Measurements from ENCODE around the gene SYNGR3.
"Not testable (repeated sequence)": the region's sequence is repeated elsewhere in the genome, so short reads cannot be mapped to it uniquely, and the experiment has no call there.

Gene SYNGR3

DNA sequence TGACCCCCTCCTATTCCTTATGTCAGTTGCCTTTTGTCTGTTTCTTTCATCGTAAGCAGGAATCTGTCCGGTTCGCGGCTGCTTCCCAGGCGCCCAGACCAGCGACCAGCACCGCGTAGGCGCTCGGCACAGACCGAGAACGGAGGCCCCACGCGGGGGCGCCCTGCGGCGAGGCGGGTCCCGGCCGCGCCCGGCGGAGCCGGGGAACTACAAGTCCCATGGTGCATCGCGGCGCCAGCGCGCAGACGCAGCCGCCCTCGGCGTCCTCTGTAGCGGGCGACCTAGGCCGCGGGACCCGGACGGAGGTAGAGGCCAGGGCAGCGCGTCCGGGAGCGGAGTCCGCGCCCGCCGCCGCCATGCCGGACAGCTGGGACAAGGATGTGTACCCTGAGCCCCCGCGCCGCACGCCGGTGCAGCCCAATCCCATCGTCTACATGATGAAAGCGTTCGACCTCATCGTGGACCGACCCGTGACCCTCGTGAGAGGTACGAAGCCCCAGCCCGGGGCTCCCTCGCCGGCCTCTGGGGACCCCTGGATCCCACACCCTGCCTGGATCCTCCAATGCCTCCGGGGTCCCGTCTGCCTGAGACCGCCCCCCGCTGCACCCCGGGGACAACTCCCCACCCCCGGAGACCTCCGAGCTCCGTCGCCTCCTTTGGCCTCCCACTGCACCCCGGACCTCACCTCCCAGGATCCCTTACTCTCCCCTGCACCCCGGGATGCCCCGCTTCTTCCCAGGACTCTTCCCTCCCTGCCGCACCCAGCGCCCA lies 30.3 kb upstream of the SYNGR3 start, which contains the start of gene NDUFB10:
NDUFB10 (plus strand) TSS at position 270 of the 771 bp plus-strand sequence; CDS start at position 357, 87 bp downstream.
- DNase-seq (ENCODE audit: low spot score): peak; percentile 83

DNA sequence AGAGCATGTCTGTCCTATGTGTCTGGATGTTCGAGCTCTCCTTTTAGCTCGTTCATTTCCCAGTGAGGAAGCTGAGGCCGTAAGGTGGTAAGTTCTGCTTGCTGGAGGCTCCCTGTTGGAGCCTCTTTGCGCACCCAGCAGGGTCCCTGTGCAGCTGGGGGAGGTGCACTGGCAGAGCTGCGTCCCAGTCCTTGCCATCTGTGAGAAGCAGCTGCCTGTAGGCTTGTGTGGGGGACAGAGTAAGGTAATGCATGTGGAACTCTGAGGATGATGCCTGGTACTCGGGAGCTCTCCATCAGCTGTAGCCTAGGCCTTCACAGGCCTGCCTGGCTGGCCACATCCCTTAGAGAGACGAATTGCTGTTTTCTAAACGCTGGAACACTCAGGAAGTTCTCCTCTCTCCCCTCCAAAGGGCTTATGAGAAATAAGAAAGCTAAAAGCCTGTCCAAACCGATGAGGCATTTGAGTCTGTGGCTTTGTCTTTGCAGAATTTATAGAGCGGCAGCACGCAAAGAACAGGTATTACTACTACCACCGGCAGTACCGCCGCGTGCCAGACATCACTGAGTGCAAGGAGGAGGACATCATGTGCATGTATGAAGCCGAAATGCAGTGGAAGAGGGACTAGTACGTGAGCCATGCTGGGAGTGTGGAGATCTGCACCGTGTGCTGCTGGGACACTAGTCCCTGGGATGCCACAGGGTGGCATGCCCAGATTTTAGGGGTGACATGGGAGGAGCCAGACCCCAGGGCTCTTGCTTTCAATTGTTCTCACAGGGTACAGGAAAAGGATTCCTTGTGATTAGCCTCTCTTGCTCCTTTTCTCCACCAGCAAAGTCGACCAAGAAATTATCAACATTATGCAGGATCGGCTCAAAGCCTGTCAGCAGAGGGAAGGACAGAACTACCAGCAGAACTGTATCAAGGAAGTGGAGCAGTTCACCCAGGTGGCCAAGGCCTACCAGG lies 28.8 kb upstream of the SYNGR3 start:
- peak; percentile 82 for DNase-seq (ENCODE audit: low spot score)

DNA sequence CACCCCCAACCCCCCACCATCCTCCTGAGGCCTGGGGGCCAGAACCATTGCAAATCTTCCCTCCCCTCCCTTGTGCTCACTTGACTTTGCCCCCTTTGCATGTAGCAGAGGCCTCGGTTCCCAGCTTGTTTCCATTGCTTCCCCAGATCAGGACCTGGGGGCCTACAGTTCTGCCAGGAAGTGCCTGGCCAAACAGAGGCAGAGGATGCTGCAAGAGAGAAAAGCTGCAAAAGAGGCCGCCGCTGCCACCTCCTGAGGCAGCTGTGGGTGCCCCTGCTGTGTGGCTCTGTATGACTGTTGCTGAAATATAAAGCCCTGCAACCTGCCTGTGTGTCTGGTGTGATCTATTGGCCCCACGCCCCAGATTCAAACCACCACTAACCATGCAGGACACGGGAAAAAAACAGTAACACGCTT lies 28.1 kb upstream of the SYNGR3 start:
- DNase-seq (ENCODE audit: low spot score): peak; percentile 57

DNA sequence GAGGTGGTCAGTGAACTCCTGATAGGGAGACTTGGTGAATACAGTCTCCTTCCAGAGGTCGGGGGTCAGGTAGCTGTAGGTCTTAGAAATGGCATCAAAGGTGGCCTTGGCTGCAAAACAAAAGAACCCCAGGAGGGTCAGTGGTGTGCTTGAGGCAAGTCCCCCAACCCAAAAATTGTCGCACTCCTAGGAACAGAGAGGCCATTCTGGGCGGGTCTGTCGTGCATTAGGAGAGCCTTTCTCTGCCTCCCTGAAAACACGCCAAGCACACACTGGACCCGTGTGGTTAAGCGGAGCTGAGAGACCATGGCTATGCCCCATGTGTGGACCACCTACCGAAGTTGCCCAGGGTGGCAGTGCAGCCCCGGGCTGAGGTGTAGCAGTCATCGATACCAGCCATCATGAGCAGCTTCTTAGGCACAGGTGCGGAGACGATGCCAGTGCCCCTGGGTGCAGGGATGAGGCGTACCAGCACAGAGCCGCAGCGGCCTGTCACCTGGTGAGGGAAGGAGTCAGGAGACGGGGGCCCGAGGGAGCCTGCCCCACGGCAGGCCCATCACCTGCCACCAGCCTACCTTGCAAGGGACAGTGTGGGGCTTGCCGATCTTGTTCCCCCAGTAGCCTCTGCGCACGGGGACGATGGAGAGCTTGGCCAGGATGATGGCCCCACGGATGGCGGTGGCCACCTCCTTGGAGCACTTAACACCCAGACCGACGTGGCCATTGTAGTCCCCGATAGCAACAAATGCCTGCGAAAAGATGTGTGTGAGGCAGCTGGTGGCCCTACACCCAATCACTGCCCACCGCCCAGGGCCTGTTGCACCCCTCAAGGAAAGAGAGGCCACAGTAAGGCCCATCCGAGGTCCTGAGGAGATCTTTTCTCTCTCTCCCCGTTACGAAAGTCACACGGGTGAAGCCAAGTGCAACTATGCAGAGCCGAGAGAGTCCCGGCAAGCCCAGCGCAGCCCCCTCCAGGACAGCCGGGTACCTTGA lies 27.3 kb upstream of the SYNGR3 start:
- DNase-seq (ENCODE audit: low spot score): not testable (repeated sequence)

DNA sequence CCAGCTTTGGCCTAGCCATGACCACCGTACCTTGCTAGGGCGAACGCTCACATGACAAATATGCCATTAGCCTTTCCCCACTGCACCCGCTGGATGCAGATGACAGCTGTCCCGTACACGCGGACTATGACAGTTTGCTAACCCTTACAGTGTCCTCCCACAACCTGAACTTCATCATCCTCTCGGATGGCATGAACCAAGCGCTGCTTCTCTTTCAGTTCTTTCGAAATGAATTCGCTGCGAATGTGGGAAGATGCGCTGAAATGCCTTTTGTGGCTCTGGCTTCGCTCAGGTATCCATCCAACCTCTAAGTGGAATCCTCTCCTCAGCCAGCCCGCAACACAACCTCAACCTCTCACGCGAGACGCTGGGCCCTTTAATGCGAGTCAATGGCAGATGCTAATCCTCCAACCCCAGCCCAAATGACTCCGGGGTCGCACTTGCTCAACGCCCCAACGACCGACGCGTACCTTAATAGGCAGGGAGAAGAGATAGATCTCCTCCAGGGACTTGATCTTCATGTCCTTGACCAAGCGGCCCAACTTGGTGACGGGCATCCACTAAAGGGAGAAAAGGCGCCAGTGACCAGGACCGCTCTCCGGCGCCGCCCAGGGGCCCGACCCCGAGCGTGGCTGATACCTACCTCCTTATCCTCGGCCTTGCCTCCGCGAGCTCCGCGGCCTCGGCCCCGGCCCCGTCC lies 25.8 kb upstream of the SYNGR3 start:
- DNase-seq (ENCODE audit: low spot score): peak; percentile 52

DNA sequence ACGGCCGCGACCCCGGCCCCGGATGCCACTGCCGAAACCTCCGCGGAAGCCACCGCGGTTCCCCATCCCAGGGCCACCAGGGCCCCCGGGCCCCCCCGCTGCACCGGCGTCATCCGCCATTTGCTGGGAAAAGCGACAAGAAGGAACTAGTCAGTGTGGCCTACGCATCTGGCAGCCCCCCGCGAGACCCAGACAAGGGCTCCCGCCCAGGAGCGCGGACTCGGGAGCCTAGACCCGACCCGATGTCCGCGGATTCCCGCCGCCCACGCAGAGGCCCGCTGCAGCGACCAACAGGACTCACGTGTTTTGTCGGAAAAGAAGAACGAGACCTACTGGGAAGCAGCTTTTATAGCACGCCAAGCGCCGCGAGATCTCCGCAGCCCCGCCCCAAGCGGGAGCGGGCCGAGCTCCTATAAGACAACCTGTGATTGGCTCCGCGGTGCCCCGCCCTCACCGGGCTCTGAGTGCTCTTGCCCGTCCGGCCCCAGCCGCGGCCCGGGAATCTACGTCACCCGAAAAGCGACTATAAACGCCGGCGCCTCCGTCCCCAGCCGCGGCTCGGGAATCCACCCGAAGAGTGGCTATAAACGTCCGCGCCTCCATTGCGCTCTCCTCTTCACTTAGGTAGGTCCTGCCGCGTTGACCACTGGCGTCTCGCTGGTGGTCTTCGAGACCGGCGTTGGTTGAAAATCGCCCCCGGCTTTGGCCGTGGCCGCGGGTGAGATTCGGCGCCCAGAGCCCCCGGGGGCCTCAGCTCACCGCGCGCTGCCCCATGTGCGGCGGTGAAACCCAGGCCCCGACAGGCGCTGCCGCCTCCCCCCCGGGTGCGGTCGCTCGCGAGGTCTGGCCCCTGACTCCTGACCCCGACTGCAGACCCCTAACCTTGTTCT lies 25.0 kb upstream of the SYNGR3 start, which contains the start of gene RPS2:
RPS2 (minus strand) TSS at position 321 of the 890 bp plus-strand sequence; CDS start at position 120, 201 bp downstream.
- peak; percentile 99 for DNase-seq (ENCODE audit: low spot score)

DNA sequence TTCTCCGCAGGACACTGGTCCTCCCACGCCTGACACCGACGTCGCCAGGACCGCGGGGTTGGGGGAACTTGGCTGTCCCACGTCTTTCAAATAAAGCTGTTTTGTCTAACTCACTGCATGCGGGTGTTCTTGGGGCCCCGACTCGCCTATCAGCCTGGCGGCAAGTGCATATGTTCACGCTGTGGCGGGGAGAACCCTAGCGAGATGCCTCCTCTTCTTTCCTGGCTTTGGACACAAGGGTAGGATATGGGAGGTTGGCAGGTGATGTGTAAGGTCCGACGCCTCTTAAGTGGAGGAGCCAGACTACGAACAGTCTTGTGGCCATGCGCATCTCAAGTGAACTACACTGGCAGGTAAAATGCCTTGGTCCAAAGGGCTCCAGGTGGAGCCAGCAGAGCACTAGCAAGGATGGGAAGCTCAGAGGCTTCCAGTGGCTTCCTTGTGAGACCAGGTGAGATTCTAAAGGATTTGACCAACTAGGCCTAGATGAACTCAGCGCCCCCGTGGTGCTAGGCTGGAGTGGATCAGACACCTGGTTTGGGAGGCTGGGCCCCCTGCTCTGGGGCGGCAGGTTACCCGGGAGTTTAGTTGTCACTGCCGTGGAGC lies 24.3 kb upstream of the SYNGR3 start:
- DNase-seq (ENCODE audit: low spot score): no peak

DNA sequence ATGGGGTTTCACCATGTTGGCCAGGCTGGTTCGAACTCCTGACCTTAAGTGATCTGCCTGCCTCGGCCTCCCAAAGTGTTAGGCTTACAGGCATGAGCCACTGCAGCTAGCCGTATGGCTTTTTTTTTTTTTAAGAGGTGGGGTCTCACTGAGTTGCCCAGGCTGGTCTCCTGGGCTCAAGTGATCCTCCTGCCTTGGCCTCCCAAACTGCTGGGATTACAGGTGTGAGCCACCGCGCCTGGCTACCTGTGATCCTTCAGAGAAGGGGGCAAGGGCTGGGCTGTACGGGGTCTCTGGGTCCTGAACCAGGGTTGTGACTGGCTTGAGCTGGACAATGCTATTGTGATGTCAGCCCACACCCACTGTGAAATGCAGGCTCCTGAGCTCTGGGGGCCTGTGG lies 23.3 kb upstream of the SYNGR3 start, which contains the start of gene RNF151:
RNF151 (plus strand) TSS at position 397 of the 400 bp plus-strand sequence. CDS start 26 bp downstream, outside the sequence.
- DNase-seq (ENCODE audit: low spot score): no peak

DNA sequence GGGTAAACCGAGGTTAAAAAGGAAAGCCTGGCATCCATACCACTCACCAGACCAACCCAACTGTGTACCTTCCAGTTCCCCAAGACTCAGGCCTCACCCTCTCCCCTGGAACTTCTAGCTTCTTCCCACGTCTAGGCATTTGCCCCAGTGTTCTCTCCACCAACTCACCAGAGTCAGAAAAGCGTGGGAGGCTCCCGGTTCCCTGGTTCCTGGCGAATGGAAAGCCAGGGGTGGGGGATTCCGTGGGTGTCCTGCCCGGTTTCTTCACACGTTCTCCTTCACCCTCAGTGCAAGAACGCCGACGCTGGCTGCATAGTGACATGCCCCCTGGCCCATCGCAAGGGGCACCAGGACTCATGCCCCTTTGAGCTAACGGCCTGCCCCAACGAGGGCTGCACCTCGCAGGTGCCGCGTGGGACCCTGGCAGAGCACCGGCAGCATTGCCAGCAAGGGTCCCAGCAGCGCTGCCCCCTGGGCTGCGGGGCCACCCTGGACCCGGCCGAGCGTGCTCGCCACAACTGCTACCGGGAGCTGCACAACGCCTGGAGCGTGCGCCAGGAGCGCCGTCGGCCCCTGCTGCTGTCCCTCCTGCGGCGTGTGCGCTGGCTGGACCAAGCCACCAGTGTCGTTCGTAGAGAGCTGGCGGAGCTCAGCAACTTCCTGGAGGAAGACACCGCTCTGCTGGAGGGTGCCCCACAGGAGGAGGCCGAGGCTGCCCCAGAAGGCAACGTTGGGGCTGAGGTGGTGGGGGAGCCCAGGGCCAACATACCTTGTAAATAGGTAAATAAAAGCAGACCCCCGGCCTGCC lies 21.4 kb upstream of the SYNGR3 start:
- no peak for DNase-seq (ENCODE audit: low spot score)

DNA sequence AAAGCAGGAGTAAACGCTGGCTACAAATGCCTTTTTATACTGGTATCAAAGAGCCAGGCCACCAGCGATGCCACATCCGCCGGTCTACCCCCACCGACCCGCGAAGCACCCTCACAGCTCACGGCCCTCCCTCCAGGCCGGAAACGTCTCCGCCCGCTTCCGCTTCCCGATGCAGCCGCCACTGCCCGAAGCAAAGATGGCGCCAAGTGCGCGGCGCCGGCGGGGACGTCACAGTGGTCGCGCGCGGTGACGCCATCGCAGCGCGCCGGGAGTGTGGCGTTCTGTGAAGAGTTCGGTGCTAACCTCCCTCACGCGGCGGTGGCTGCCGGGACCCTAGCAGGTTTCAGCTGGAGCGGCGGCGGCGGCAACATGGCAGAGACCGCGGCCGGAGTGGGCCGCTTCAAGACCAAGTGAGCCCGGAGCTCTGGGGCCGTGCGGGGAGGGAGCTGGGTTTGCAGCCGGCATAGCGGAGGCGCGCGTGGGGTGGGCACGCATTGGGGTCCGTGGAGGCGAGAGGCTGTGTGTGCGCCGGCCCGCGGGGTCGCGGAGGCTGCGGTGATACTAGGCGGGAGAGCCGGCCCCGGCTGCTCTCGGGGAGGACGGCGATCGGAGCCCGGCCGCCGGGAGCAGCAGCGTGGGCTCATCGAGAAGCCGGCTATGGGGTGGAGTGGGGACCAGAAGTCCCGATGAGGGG lies 17.8 kb upstream of the SYNGR3 start, which contains the start of gene TBL3:
TBL3 (plus strand) TSS at position 258 of the 694 bp plus-strand sequence; CDS start at position 370, 112 bp downstream.
- peak; percentile 89 for DNase-seq (ENCODE audit: low spot score)

DNA sequence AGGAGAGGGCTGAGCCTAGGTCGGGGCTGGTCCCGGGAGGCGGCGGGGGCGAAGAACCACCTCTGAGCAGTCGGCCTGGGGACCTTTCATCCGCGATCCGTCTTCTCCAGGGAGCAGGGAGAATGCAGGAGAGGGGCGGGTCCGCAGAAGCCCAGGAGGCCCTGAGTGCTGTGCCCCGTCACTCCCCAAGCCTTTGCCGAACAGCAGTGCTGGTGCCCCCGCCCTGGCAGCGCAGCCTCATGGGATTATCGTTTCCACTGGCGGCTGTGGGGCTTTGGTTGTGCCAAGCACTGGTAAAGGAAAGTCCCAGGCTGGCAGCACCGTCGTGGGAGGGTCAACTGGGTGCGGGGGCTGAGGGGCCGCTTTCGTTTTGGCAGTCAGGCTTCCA lies 17.3 kb upstream of the SYNGR3 start:
- DNase-seq (ENCODE audit: low spot score): no peak

DNA sequence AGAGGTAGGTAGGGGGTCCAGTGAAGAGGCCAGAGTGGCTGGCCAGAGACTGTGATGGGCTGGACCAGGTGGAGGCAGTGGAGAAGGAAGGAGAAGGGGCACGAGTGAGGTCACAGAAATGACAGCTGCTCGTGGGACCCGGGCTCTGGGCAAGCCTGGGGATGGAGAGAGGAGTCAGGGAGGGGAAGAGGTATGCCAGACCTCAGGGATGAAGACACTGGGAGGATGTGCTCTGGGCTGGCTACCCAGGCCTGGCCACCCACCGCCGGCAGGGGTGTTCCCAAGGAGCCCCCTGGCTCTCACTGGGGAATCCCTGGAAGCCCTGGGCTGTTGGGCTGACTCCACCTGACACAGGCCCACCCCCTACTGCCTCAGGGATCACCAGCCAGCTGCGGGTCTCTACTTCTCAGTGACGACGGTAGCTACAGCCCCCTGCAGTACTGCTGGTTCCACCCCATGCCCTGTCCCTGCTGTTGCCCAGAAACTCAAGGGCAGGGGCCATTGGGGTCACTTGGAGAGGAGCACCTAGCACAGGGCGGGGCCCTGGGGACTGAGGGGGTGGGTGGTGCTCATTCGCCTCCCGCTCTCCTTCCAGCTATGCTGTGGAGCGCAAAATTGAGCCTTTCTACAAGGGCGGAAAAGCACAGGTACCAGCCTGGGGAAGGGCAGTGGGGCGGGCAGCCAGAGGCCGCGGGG lies 16.2 kb upstream of the SYNGR3 start:
- no peak for DNase-seq (ENCODE audit: low spot score)

DNA sequence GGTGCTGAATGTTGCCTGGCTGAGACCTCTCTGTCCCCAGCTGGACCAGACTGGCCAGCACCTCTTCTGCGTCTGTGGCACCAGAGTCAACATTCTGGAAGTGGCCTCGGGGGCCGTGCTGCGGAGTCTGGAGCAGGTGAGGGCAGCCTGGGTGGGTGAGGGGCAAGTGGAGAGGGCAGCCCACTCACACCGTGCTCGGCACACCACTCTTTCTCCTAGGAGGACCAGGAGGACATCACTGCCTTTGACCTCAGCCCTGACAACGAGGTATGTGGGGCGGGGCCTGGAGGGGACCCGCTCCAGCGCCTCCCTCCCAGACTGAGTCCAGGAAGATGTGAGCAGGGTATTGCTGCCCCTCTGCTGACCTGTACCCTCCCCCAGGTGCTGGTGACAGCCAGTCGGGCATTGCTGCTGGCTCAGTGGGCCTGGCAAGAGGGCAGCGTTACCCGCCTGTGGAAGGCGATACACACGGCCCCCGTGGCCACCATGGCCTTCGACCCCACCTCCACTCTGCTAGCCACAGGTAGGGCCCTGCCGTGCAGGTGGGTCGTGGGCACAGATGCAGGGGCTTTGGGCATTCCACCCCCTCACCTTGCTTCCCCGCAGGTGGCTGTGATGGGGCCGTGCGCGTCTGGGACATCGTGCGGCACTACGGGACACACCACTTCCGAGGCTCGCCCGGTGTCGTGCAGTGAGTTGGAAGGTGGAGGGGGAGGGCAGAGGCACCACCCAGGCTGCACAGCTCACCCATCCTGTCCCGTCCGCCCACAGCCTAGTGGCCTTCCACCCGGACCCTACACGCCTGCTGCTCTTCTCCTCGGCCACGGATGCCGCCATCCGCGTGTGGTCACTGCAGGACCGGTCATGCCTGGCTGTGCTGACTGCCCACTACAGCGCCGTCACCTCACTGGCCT lies 15.4 kb upstream of the SYNGR3 start:
- no peak for DNase-seq (ENCODE audit: low spot score)

DNA sequence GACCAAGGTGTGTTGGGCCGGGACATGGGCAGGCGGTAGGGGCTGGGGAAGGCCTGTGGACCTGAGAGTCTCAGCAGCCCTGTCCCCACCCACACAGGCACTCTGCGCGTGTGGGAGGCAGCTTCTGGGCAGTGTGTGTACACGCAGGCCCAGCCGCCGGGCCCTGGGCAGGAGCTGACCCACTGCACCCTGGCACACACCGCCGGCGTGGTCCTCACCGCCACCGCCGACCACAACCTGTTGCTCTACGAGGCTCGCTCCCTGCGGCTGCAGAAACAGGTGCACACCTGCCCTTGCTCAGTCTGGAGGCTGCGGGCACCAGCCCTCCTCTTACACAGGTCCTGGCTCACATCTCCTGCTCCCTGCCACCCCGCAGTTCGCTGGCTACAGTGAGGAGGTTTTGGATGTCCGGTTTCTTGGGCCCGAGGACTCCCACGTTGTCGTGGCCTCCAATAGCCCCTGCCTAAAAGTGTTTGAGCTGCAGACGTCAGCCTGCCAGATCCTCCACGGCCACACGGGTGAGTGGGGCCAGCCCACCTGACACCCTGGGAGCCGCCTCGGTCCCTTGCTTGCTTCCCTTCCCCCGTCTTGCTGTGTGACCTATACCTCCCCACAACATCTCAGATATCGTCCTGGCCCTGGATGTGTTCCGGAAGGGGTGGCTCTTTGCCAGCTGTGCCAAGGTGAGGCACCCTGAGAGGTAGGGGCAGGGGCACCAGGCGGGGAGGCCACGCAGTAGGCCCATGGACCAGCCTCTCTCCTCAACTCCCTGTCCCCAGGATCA lies 14.1 kb upstream of the SYNGR3 start:
- DNase-seq (ENCODE audit: low spot score): no peak

DNA sequence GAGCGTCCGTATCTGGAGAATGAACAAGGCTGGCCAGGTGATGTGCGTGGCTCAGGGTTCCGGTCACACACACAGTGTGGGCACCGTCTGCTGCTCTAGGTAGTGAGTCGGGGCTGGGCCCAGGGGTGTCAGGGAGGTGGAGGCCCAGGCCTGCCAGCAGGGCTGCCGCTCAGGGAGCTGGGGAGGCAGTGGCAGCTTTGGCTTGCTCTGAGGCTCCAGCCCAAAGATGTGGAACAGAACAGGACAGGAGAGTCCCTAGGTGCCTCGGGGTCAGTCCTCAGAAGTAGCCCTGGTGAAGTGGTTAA lies 13.6 kb upstream of the SYNGR3 start:
- no peak for DNase-seq (ENCODE audit: low spot score)
